NCI-H1092 (cell line): ENCODE data around the gene C6orf47.
A peak's percentile ranks its signal among the peaks of the same experiment; 100 is the strongest.

Experiments used
- DNase-seq: peaks from one replicate; lab custom pipeline; 2025; lab: John Stamatoyannopoulos, UW

The C6orf47 gene

DNA sequence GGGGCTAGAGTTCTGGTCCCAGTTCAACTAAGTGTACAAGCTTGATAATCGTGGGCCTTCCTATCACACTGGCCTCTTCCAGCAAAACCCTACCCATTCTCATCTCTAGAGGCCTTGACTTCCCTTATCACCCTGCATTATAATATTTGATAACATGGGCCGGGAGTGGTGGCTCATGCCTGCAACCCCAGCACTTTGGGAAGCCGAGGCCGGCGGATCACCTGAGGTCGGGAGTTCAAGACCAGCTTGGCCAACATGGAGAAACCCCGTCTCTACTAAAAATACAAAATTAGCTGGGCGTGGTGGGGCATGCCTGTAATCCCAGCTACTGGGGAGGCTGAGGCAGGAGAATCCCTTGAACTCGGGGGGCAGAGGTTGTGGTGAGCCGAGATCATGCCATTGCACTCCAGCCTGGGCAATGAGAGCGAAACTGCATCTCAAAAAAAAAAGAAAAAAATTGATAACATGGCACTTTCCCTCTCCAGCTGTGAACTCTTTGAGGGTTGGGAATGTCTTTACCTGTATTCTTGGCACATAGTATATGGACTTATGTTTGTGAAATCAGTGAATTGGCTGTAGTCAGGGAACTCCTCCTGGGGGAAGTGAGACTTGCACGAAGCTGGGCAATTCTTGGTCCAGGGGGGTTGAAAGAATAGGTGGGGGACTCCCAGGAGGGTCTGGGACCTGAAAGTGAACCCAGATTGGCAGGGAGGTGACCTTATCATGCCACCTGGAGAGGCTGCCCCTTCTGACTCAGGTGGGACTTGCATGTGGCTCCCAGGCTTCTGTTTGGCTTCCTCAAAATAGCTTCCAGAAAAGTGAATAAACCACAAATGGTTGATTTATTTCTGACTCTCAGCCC, 915 bp upstream of the C6orf47 start:
- DNase-seq, result no peak

DNA sequence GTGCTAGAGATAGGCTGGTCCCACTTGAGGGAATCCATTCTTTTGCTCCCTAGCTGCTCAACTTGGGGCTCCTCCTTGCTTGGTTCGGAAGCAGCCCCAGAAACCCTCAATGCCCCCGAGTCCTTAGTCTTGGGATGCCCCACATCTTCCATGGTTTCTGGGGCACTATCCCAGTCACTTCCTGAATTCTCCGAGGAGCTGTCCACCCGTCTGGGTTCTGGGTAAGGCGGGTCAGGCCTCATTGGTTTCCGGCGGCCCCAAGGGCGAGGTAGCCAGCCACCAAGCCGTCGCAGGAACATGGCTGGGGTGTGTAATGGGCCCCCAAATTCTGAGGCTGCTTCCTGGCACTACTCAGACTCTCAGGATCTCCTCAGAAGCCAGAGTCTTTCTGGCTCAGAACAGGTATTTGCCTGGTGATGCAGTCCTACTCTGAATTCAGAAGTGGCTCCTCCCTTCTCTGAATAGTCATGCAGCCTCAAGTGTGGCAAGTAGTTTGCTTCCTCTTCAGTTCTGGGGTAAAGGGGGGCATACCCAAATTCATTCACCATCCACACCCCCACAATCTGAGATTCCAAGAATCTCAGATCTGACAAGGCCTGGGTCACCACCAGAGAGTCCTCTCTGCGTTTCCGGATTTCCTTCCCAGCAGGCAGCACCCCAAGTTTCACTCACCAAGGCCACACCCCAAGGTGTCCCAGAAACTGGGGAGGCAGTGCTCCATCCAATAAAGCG, 763 bp downstream of the C6orf47 start:
- no peak for DNase-seq

DNA sequence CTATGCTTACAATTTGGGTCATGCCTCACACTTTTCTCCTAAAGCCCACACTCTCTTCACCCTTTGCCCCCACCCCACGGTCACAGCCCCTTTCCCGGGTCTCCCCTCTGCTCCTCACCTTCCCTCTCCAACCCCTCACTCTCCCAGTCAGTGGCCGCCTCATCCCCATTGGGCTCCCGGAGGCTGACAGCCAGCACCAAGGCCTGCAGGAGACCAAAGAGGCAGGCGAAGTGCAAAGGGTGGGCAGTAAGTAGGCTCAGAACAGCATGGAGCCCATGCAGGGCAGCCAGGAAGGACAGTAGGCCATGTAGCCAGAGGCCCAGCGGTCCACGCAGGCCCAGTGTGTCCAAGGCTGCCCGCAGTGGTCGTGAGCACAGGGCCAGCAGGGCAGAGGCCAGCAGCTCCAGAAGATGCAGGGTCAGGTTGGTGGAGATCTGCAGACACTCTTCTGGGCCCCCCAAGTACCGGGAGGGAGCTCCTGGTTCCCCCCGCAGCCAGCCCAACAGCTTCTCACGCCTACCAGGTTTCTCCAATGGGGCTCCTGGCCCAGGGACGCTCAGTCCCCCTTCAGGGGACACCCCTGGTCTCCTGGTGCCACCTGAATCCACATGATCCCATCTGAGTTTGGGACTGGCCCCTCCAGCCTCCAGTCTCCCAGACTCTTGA, 1.5 kb downstream of the C6orf47 start:
- DNase-seq, result no peak

DNA sequence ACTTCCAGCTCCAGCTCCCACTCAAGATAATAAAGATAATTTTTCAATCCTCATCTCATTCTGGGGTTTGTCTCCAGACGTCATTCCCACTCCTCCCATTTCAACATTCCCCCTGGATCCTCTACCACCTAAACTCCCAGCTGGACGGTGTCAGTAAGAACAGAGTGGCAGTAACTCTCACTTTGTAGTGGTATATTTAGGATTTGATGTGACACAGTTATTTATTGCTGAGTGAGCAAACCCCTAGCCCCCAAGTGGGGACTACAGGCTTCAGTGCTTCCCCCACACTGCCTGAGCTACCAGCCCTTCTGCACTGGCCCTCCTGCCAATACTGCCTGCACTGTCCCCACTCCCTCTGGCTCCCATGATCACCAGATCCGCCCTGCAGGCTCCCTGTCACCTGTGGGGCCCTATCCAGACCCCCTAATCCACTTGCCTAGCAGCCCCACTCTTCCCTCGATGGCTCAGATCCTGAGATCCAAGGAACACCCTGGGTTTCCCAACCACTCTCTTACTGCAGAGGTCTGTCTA, 2.4 kb downstream of the C6orf47 start:
- DNase-seq, result no peak

DNA sequence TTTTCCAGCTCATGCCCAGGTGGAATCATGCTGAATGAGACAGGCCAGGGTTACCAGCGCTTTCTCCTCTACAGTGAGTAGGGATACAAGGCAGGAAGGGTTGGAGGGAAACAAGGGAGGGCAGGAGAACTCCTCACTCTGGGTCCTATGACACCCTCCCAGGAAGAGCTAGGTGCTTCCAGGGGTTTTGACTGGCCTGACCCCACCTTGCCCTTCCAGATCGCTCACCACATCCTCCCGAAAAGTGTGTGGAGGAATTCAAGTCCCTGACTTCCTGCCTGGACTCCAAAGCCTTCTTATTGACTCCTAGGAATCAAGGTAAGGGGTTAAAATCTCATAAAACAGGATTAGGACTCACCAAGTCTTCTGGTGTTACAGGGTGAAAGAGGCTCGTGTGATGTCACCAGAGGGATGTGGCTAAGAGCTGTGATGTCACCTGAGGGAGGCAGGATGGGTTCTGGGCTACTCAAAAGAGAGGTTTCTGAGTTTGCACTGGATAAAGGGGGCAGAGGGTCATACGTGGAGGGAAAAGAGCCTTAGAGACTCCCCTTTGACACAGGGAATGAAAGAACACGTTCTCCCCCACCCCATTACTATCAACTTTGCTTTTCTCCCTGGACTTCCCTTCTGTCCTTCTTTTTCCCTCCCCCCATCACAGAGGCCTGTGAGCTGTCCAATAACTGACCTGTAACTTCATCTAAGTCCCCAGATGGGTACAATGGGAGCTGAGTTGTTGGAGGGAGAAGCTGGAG, 3.0 kb downstream of the C6orf47 start:
- no peak for DNase-seq

DNA sequence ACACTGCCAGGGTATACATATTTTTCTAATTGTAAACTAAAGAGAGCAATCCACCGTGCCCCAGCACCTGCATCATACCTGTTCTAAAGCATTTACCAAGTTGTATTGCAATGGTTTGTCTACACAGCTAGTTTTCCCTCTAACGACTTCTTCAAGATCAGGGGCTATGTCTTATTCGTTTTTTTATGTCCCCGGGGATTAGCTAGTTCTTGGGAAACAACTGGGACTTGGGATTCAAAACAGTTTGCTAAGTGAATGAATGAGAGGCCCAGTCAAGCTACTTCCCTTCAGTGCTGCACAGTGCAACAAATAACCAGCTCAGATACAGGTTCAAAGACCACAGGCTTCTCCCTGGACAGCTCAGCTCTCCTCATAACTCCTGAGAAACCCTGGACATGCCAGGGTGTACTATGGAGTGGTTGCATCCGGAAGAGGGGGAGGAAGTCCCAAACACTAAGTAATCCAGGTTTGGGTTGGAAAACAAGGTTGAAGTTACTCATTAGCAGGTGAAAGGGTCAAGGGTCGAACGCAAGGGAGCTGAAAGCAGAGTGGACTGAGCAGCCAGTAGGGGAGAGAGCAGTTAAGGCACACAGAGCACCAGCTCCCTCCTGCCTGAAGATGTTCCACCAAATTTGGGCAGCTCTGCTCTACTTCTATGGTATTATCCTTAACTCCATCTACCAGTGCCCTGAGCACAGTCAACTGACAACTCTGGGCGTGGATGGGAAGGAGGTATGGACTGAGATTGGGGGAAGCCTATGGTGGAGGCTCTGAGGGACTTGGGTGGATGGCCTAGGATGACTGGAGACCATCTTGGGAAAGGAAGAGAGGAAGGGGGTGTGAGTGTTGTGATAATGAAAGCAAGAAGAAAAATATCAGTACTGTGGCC, 5.0 kb downstream of the C6orf47 start, which contains the start of gene APOM:
APOM (plus strand) TSS at position 546 of the 889 bp plus-strand sequence; CDS start at position 619, 73 bp downstream.
- DNase-seq, result no peak

DNA sequence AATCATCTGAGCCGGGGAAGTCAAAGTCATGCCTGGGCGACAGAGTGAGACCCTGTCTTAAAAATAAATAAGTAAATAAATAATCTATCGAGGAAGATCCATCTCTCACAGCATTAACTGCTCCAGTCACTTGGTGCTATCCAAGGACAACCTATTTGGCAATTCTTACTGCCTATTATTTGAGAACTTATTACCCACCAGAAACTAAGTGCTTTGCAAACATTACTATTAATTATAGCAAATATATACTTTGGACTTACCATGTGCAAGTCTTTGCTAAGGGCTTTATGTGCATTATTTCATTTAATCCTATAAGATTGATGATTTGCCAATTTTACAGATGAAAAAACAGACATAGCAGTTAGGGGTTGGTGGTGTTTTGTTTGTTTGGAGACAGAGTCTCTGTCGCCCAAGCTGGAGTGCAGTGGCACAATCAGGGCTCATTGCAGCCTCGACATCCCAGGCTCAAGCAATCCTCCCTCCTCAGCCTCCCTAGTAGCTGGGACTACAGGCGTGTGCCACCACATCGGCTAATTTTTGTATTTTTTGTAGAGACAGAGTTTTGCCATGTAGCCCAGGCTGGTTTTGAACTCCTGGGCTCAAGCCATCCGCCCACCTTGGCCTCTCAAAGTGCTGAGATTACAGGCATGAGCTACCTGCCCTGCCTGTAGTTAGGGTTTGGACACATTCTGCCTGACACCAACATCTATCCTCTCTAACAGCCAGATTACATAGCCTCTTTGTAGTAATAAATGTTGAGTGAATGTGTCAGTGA, 5.8 kb downstream of the C6orf47 start:
- DNase-seq, result no peak

DNA sequence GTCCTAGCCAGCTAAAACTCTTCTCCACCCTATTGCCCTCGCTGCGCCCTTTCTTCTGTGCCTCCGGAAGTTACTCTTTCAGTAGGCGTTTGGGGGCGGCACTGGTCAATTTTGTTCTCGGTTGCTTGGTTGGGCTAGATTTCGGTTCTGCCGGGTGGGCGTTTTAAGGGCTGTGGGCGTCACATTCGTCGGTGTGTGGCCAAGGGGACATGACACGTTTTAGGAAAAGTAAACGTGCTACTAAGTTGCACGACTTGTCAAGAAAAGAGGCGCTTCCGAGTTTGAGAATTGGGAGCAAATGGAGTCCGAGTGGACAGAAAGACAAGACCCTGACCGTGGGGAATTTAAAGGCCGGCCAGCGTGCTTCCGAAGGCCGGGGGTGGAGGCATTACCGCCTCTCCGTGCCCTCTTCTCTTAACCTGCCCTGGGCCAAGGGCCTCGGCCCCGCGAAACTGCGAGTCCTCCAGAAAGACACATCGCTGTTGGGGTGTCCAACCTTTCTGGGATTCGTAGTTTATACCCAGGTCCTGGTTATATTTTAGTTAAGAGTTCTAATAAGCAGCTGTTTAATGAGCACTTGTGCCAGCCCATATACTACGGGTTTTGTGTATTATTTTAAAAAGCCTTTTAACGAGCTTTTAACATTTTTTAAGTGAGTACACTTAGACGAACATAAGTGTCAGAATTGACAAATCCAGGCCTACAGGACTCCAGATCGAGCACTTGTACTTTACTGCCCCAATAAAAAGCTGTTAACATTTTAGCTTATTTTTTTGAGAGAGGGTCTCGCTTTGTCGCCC, 7.5 kb downstream of the C6orf47 start:
- DNase-seq, result peak; percentile 92

DNA sequence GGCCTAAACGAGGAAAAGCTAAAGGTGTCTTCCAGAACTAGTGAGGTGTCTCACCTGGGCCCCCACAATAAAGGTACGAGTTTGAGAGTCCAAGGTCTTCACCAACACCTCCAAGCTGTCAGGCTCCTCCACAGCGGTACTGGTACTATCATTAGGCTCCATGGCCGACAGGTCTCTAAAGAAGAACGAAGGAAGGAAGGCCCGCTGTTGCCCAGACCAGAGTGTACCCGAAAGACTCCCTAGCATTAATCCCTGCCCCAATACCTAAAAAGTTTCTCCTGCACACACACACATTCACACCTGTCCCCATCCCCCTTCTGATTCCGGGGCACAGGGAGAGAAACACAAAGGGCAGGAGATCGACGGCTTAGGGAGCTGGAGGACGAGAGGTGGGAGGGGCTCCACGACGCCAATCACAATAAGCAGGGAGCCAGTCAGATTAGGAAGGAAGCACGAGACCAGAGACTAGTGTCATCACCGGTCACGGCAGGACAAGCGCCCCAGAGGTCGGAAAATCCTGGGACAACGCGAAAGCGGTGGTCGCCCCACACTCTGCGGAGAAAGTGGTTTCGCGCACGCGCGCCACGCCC, 8.9 kb downstream of the C6orf47 start:
- no peak for DNase-seq

DNA sequence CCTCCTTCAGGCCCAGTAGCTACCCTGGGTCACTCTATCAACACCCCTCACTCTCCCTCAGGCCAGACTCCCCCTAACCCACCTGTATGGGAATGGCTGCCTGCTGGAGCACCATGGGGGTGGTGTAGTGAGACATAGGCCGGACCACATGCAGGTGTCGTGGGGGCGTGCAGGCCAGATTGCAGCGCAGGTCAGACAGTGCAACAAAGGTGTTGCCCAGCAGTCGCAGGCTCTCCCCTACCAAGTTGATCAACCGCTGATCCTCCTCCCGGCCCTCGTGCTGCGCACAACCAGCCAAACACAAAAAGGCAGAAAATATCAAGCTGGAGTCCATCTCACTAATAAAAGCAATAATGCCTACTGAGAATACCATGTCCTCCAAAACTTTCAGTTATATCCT, 15.3 kb downstream of the C6orf47 start:
- DNase-seq, result no peak

DNA sequence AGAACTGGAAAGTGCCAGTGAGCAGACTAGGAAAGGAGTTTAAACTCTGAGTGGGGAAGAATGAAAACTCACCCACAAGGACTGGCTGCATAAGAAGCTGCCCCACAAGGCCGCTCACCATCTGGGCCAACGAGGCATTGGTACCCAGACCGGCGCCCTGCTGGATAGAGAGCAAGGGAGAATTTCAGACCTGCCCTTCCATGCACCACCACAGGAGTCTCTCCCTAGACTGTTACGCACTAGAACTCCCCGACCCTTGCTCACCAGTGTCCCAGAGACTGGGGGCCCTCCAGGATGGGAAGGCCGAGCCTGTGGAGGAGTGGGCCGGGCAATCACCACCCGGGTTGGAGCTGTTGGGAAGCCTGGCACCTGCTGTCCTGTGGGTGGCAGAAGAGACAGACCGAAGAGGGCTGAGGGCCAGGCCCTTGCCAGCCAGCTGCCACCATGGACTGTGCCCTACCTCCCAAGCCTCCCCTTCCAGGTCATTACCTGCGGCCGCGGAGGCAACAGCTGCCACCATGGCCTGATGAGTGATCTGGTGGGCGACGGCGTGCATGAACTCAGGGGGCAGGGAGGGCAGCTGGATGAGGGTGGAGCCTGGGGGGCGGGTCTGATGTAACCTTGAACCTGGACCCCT, 16.6 kb downstream of the C6orf47 start:
- no peak for DNase-seq

DNA sequence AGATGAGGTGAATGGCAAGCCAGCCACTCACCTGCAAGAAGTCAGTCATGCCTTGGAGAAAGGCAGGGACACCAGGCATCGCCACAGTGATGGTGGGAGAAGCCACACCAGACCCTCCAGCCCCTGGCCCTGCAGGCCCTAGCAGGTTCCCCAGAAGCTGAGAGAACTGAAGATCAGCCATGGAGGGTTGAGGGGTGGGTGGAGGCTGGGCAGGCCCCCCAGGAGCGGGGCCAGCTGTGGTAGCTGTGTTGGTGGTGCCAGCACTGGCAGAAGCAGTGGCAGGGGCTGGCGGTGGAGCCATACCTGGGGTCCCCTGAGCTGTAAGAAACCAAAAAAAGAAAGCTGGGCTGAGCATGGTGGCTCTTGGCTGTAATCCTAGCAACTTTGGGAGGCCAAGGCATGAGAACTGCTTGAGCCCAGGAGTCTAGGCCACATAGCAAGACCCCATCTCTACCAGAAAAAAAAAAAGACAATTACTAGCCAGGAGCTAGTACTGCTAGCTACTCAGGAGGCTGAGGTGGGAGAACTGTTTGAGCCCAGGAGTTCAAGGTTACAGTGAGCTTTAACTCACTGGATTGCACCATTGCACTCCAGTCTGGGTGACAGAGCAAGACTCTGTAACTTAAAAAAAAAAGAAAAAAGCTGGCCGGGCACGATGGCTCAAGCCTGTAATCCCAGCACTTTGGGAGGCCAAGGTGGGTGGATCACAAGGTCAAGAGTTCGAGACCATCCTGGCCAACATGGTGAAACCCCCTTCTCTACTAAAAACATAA, 17.6 kb downstream of the C6orf47 start:
- no peak for DNase-seq

DNA sequence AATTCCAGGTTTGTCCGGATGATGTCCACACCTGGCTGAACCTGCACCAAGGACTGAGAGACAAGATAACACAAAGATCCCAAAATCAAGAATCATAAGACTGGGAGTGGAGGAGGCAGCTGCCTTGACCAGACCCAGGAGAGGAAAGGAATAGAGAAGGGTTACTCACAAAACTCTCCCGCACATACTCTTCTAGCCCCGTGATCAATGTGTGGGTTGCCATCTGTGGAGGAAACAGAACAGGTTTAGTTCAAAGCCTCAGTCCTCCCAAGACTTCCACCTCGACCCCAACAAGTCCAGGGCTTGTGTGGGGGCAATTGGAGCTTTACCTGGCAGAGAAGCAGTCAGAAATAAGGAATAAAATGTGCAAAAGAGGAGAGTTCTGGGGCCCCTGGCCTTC, 19.2 kb downstream of the C6orf47 start:
- no peak for DNase-seq

DNA sequence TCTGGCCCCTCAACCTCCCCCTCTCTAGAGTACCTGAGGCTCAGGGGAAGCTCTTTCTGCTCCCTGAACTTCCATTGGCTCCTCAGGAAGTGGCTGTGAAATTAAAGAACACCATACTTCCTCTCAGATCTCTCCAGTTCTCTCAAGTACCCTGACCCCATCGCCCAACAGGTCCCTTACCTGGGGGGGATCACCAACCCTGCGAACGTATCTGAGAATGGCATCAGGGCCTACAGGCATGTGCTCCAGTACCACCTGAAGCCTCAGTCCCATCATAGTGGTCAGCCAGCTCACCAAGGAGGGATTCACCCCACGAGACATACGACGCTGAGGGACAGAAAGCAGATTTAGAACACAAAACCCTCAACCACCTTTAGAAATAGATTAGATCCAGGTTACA, 20.0 kb downstream of the C6orf47 start:
- DNase-seq, result no peak

DNA sequence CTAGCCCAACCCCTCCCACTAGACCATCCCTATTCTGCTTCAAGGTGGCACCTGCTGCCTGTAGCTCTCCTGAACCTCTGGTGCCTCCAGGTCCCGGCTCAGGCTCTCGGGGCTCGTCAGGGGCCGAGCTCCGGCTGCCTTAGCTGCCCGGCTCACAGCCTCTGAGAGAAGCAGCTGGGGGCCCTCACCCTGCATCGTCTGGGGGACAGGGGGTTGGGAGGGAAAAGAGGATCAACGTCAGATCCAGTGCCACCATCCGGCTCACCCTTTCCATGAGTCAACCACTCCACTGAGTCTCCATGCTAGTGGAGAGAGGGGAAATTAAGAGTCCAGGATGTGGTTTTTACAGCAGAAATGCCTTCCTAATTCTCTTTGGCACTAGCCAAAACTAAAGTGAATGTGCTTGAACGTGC, 21.1 kb downstream of the C6orf47 start:
- DNase-seq, result no peak

DNA sequence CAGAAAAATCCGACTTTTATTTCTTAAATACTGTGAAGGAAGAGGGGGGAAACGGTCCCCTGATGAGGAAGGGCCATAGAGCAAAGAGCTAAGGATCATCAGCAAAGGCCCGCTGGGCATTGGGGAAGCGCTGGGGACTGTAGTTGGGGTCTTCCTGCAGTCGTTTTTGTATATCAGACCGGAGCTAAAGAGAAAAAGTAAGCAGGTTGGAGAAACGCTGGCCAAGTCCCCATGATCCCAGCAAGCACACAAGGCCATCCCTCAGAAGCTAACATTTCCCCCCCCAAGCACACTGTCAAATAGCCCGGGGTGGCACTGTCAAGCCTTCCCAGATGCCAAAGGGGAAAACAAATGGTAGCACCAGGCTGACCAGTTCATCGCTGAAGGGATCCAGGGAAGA, 21.5 kb downstream of the C6orf47 start:
- no peak for DNase-seq
